ENCODE measurements around the gene ZNF276.
"Not testable (repeated sequence)": the region's sequence is repeated elsewhere in the genome, so short reads cannot be mapped to it uniquely, and the experiment has no call there.

ZNF276 gene

GRCh38 chr16:89775223-89775622 is 53.9 kb downstream of the ZNF276 start:
- no peak for DNase-seq (ENCODE audit: low read depth)
- TF ChIP-seq CTCF (IDR thresholded peaks at IDR 0.05; ENCODE audit: insufficient read depth, low read depth, low read length, missing control alignments), result no peak
- H3K4me3 ChIP-seq (ENCODE audit: low read depth, low read length), result no peak overlapping the region

- H3K4me3 ChIP-seq (ENCODE audit: low read depth, low read length); DNase-seq (ENCODE audit: low read depth): not testable (repeated sequence)
Observed at GRCh38 chr16:89778211-89778610, 56.9 kb downstream of the ZNF276 start.

GRCh38 chr16:89779231-89779908 is 58.0 kb downstream of the ZNF276 start:
- no peak overlapping the region for H3K4me3 ChIP-seq (ENCODE audit: low read depth, low read length)
- no peak for DNase-seq (ENCODE audit: low read depth)
- no peak for TF ChIP-seq CTCF (IDR thresholded peaks at IDR 0.05; ENCODE audit: insufficient read depth, low read depth, low read length, missing control alignments)

GRCh38 chr16:89779909-89780305 is 58.6 kb downstream of the ZNF276 start:
- no peak for TF ChIP-seq CTCF (IDR thresholded peaks at IDR 0.05; ENCODE audit: insufficient read depth, low read depth, low read length, missing control alignments)
- DNase-seq (ENCODE audit: low read depth), result no peak
- H3K4me3 ChIP-seq (ENCODE audit: low read depth, low read length), result no peak overlapping the region

- no peak overlapping the region for H3K4me3 ChIP-seq (ENCODE audit: low read depth, low read length)
- no peak for DNase-seq (ENCODE audit: low read depth)
- TF ChIP-seq CTCF (IDR thresholded peaks at IDR 0.05; ENCODE audit: insufficient read depth, low read depth, low read length, missing control alignments), result no peak
Observed at GRCh38 chr16:89782489-89782888, 61.2 kb downstream of the ZNF276 start.

GRCh38 chr16:89783952-89784351 is 62.6 kb downstream of the ZNF276 start:
- H3K4me3 ChIP-seq (ENCODE audit: low read depth, low read length); DNase-seq (ENCODE audit: low read depth): not testable (repeated sequence)

GRCh38 chr16:89784406-89784805 is 63.1 kb downstream of the ZNF276 start:
- DNase-seq (ENCODE audit: low read depth), result no peak
- TF ChIP-seq CTCF (IDR thresholded peaks at IDR 0.05; ENCODE audit: insufficient read depth, low read depth, low read length, missing control alignments), result no peak
- H3K4me3 ChIP-seq (ENCODE audit: low read depth, low read length), result no peak overlapping the region

- H3K4me3 ChIP-seq (ENCODE audit: low read depth, low read length), result no peak overlapping the region
- no peak for TF ChIP-seq CTCF (IDR thresholded peaks at IDR 0.05; ENCODE audit: insufficient read depth, low read depth, low read length, missing control alignments)
- no peak for DNase-seq (ENCODE audit: low read depth)
Observed at GRCh38 chr16:89785523-89786155, 64.3 kb downstream of the ZNF276 start.
